Glomerular endothelial cell (primary cell): ENCODE measurements around the gene MROH7. TPM values are rescaled to one million over a fixed set of nuclear protein-coding genes. Genes with fewer than 3 reads are reported as not detected.

Experiments used
- DNase-seq: peaks from one replicate; pipeline ENCODE4 v3.0.0-alpha.2; 2011; ENCODE audit warnings: low read depth, low spot score; ENCODE audit errors: extremely low read depth
- total RNA-seq: library from RNA; depleted of rRNA; stranded (reverse); fragments of >200 nt; gene quantifications from 2 replicates; pipeline ENCODE4 v1.2.3, GENCODE V29; 2015

MROH7 gene
- not detected in 2 replicates for total RNA-seq

DNA sequence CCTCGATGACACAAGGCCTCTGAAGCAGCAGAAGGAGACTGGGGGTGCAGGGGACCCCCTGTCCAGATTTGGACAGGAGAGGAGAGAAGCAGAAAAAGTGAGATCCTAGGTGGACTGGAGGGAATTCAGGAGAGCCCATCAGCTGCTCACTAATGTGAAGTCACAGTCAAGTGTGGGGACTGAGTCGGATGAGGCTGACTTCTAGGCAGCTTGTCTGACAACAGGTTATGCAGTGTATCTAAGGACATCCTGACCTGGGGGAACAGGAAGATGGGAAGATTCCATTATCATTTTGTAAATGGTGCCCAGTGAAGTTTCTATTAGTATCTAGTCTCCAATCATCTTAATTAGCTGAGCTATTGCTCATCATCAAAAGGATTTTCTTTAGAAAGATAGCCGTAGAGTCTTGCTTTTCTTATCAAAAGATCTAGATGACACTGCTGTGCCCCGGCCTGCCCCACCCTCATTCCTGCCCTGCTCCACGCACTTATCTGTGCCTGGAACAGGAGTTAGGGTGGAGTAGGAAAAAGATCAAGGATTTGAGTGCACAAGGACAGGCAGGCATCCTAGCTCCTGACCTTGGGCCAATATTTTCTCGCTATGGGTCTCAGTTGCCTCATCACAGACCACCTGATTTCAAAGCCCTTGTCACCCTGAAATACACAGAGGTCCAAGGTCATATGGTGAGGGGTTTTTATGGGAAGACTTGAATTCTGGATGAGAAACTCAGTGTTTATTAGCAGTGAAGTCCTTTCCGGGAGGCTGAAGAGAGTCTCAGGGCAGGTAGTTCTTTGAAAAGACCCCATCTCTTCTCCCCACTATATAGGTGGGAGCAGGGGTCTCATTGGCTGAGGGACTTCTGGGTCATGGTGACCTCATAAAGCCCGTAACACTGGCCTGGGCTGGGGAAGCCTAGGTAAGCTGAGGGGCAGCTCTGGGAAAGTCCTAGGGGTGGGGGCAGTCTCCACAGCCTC is at the start of gene MROH7:
Gene MROH7, plus strand, starts transcription at position 924 of the 974 bp plus-strand sequence. CDS start 11,141 bp downstream, outside the sequence.
- DNase-seq, result no peak

DNA sequence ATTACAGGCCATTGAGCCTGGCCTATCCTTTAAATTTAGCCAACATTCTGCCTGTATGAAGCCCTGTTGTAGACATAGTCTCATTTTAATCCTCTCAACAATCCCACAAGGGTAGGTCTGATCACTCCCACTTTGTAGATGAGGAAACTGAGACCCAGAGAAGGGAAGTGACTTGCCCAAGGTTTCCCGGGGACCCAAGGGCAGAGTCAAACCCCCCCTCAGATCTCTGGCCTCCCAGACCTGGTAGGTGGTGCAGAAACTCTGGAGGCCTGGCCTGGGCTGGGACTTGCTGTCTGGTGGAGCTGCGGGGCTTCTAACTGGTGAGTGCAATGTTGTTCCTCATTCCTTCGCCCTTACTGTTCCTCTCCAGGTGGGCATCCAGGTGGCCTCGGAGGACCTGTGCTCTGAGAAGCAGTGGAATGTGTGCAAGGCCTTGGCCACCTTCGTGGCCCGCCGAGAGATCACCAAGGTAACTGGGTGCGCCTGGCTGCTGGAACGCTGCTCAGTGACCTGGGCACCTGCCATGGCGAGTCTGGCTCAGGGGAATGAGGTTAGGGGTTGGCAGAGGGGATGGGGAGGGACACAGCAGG is 47.9 kb upstream of the MROH7 start:
- no peak for DNase-seq

DNA sequence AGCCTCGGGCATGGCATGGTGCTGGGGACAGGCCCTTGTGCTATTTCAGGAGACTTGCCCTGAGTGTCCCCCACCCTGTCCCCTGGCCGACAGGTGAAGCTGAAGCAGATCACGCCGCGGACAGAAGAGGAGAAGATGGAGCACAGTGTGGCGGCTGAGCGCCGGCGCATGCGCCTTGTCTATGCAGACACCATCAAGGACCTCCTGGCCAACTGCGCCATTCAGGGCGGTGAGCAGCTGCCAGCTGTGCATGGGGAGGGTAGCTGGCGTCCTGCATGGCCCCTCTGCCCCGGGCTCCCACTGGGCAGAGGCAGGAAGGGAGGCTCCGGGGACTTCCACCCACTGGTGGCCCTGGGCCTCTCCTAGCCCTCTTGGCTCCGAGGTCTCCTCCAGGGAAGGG is 47.1 kb upstream of the MROH7 start:
- no peak for DNase-seq

DNA sequence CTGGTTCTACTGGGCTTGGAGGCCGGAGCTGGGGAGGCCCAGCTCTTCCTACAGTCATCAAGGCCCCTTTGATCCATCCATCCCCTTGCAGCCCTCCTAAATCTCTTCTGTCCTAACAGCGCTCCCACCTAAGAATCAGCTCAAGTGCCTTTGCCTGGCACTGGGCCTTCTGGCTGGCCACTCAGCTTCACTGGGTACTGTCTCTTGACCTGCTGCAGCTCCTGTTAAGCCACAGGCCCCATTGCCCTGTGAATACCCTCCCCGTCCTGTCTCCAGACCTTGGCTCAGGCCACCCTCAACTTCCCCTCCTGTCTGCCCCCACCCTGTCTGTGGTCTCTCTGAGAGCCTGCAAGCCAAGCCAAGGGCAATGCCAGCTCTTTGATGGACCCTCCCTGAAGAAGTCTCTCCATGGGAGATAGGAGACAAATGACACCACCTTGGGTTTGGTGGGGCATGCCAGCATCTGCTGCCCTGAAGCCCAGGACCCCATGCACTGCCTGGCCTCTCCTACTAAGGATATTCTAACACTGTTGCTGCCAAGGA is 45.6 kb upstream of the MROH7 start:
- no peak for DNase-seq

DNA sequence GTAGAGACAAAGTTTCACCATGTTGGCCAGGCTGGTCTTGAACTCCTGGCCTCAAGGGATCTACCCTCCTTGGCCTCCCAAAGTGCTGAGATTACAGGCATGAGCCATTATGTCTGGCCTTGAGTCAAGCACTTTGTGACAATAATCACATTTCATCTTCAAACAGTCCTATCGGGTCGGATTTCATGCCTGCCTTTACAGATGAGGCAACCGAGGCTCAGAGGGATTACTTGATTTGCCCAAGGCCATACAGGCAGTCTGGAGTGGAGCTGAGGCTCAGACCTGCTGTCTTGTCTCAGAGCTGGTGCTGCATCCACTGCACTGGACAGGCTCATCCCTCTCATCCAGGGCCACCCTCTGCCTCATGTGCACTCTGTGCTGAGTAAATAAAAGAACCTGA is 44.8 kb upstream of the MROH7 start:
- DNase-seq, result no peak

DNA sequence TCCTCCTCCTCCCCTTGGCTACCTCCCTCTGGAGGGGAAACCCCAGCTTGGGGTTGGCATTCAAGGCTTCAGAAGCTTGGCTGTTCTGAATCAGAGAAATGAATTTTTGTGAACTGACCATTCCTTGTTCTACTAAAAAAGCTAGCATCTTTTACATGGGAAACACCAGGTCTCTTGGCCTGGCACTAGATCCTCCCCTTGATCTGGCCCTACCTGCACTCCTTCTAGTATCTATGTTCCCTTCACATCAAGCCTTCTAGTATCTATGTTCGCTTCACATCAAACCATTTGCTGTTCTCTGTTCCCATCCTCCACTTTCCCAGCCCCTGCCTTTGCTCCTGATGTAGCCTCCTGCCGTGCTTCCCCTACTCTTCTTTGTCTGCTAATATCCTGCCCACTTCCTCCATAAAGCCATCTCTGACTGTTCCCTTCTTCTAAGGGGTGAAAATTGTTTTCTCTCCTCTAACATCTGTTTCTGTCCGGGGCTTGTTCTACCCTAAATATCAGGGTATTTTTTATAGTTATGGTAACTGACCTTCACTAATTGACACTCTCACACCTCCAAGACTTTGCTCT is 44.0 kb upstream of the MROH7 start:
- DNase-seq, result no peak

DNA sequence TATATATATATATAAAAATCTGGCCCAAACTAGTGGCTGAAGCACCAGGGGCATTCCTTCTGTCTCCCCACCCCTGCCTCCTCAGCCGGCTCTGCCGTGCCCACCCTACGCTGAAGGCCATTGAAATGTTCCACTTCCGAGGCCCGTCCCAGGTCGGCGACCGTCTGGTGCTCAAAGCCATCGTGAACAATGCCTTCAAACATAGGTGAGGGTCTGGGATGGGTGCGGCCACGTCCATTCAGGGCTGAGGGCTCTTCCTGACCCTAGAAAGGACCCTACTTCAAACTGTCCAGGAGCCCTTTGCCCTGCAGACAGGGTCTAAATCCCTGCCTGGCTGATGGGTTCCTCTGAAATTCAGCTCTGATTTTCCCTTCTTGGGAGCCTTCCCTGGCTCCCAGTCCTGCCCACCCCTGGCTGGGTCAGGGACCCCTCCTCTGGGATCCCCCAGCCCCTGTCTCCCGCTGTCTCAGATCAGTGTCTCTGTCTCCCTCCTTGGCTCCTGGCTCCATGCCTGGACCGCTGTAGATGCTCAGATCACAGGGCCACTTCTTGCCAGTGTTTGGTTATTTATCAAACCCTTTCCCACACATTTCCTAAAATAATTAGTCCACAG is 42.3 kb upstream of the MROH7 start:
- no peak for DNase-seq

DNA sequence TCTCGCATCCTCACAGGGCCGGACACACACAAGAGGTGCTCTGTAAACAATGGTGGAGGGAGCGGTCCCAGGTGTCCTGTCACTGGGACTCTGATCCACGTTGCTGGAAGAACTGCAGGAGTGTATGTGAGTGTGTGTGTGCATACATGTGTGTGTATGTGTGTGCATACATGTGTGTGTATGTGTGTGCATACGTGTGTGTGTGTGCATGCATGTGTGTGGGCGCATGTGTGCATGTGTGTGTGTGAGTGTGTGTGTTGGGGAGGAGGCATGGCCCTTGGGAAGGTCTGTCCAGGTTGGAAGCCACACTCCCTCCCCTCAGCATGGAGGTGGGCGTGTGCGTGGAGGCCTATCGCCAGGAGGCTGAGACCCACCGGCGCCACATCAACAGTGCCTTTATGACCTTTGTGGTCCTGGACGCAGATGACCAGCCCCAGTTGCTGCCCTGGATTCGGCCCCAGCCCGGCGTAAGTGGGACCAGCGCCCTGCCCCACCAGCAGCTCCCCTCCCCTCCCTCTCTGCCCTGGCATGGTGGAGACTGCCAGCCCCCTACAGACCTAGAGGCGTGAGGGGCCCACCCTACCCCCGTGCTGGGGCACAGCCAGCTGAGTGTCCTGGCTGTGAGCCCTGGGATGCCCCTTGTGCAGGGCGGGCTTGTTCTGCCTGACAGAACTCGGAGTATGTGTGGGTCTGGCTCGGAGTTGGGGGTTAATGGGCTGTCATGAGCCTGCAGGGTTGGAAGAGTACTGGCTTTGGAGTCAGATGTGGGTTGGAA is 40.5 kb upstream of the MROH7 start:
- no peak for DNase-seq

DNA sequence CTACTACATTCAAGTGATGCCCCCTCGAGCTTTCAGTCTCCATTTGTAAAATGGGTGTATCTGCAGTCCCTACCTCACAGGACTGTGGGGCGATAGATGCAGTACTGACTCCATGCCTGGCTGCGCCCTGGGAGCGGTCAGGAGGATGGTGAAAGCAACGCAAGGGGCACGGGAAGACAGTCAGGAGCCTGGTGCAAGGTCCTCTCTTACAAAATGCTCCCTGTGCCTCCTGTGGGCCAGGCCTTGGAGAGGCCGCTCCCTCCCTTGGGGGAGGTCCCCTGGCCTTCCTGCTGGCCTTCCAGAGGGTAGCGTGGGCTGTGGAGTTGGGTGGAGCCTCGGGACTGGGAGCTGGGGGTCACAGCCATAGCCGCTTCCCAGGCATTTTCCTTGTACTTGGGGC is 39.9 kb upstream of the MROH7 start:
- DNase-seq, result no peak

DNA sequence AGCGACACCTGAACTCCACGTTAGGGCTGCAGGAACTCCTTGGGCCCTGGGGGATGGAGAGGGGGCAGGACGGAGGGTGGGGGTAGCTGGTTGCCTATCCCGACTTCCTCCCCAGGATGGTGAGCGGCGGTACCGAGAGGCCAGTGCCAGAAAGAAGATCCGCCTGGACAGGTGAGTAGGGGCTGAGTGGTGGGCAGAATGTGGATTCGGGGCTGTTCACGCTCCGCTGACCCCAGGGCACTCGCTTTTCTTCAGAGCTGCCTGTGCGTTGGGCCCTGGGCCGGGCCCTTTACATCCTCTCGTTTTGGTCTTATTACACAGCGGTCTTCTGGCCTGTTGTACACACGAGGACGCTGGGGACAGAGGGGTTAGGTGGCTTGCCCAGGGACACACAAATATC is 39.0 kb upstream of the MROH7 start:
- no peak for DNase-seq

DNA sequence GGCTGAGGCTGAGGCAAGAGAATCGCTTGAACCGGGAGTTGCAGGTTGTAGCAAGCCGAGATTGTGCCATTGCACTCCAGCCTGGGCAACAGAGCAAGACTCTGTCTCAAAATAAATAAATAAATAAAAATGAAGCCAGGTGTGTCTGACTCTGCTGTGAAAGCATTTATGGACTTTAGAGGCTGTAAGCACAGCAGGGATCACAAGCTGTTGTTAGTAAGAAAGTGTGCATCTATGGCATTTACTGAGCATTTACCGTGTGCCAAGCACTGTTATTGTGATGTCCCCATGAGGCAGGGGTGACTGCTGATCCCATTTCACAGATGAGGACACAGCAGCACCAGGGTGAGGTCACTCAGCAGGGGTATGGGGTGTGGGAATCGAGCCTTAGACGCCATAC is 38.3 kb upstream of the MROH7 start:
- no peak for DNase-seq

DNA sequence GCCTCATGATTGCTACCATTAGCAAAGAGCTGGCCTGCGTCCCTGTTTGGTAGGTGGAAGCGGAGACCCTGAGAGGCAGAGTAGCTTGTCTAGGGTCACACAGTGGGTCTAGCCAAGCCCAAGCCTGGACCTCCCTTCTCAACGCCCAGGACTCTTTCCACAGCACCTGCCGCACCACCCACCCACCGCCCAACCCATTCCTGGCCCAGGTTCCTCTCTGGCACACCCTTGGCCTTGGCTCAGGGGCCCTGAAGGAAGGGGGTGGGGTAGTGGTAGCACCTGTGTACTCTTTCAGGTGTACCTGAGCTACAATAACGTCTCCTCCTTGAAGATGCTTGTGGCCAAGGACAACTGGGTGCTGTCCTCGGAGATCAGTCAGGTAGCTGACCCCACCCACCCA is 37.5 kb upstream of the MROH7 start:
- DNase-seq, result no peak

DNA sequence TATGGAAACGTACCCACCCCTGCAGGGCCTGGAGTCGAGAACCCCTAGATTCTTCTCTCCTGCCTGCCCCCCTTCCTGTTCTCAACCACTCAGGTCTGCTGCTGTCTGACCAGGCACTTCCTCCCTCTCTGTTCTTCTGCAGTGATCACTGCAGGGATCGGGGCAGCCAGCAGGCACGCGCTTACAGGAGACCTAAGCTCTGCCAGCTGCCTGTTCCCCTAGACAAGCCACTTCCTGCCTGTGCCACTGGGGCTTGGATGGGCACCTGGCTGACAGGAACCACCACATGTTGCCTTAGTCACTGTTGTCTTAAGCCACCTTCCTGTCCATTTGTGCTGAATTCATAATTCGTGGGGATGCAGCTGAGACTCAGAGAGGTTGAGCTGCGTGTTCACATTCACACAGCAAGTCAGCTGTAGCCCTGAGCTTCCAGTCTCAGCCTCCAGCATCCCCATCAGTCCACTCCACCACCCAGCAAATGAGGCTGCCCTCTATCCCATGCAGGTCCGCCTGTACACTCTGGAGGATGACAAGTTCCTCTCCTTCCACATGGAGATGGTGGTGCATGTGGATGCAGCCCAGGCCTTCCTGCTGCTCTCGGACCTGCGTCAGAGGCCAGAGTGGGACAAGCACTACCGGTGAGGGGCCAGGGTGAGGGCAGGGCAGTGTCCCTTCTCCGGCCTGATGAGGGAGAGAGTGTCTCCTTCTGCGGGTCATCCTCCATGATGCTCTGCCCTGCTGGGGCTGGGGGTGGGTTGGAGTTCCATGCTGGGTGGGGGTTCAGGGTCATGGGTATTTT is 36.8 kb upstream of the MROH7 start:
- DNase-seq, result no peak

DNA sequence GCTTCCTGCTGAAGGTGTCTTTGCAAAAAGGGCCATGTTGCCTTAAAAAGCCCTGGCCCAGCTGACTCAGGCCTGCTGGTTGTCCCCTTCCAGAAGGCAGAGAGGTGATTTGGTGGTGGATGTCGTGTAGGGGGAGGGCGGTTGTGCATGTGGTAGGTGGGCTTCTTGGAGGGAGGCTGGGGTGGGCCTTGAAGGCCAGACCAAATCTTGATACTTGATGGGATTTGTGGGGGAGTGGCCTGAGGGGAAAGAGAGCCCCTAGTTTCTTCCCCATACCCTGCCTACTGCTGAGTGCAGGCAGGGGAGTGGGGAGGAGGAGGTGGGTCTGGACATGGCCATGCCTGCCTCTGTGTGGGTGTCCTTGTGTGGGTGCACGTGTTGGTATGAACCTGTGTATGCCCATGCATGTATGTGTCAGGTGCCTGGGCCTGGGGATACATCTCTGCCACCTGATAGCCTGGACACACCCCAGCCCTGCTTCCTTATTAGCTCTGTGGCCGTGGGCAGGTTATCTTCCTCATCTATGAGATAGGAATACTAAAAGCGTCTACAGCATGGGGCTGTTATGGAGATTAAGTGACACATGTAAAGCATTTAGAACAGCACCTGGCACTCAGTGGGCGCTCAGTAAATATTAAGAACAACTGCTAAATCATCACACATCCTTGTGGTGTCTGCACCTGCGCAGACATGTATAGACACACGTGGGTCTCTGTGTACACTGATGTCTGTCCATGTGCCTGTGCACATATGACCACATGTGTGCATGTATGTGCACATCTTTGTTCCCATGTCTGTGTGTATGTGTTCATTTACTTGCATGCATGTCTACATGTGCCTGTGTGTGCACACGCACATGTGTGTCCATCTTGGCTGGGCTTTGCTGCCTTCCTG is 35.2 kb upstream of the MROH7 start:
- no peak for DNase-seq

DNA sequence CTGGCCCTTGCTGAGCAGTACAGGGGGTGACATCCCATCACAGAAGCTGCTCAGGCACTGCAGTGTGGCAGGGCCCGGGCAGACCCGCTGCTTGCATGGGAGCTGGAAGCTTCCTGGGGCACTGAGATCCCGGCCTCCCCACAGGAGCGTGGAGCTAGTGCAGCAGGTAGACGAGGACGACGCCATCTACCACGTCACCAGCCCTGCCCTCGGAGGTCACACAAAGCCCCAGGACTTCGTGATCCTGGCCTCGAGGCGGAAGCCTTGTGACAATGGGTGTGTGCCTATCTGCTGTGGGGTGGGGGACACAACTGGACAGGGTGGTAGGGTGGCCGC is 34.6 kb upstream of the MROH7 start:
- DNase-seq, result no peak

DNA sequence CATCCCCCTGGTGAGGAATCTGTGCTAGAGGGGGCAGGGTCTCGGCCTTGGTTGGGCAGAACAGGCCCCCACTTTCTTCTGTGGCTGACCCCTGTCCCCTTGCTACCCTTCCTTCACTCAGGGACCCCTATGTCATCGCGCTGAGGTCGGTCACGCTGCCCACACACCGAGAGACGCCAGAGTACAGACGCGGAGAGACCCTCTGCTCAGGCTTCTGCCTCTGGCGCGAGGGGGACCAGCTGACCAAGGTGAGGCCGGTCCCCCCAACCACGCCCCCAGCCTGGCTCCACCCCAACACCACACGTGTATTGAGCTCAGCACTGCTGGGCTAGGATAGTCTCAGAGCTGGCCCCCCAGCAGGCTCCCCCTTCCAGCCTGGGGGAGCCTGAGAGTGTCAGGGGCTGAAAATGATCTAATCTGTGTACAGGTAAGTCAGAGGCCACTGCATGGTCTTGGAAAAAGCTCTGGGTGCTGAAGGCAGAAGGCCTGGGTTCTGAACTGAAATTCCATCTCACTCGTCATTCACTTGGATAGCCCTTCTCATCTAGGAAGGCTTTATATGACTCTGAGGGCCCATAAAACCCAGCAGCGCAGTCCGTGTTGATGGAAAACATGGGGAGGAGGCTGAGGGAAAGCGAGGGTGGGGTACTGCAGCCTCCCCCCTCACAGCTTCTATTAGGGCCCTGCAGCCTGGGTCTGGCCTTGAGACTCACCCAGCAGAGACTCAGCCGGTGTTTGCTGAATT is 33.6 kb upstream of the MROH7 start:
- no peak for DNase-seq

DNA sequence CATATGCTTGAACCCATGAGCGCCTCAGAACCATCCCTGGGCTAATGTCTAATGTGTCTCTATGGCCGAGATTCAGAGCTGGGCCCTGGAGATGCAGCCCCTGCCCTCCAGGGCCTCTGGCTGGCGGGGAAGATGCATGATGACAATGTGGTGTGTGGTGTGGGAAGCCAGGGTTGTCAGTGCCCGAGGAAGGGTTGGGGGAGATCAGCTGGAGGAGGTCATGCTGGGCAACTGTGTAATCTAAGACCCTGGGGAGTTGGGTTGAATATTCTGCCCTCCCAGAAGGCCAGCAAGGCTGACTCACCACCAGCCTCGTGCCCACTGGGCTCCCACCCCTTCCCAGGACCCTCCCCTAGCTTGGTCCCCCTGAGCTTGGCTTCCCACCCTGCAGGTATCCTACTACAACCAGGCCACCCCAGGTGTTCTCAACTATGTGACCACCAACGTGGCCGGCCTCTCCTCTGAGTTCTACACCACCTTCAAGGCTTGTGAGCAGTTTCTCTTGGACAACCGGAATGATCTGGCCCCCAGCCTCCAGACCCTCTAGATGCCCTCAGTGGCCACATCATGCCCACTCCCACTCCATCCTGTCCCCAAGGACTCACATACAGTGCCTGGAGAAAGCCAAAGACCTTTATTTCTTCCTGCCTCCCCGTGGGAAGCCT is 32.9 kb upstream of the MROH7 start:
- no peak for DNase-seq
